GM23338 (cell line): ENCODE data around the gene GBE1. TPM values are rescaled to one million over a fixed set of nuclear protein-coding genes. Genes with fewer than 3 reads are reported as not detected.

Experiments used
- ATAC-seq: fragments of 200-7000 bp; cut with Tn5 transposase; 3 replicates; pipeline ENCODE4 v1.9.1; 2020
- DNase-seq: peaks from one replicate; pipeline ENCODE4 v3.0.0-alpha.2; 2015; ENCODE audit warnings: low spot score
- H2AFZ ChIP-seq: fragments of 200-600 bp; sonication (generic); 2 replicates; pipeline ENCODE4 v1.8.0; 2016; ENCODE audit warnings: antibody characterized with exemption, mild to moderate bottlenecking, moderate library complexity
- H3F3A ChIP-seq: fragments of 200-600 bp; sonication (generic); replicated peaks from 2 replicates; pipeline ENCODE4 v1.8.0; 2017; ENCODE audit warnings: antibody characterized with exemption, mixed run types, low read depth
- H3K27ac ChIP-seq: fragments of 200-600 bp; sonication (generic); 2 replicates; pipeline ENCODE4 v1.6.1; 2016; ENCODE audit warnings: low read depth
- H3K27me3 ChIP-seq: fragments of 200-600 bp; sonication (generic); 2 replicates; pipeline ENCODE4 v1.8.0; 2016; ENCODE audit warnings: mild to moderate bottlenecking, mixed run types, moderate library complexity; ENCODE audit not compliant: insufficient read depth
- H3K36me3 ChIP-seq: fragments of 200-600 bp; sonication (generic); 2 replicates; pipeline ENCODE4 v1.8.0; 2016; ENCODE audit warnings: mild to moderate bottlenecking; ENCODE audit not compliant: insufficient read depth
- H3K4me1 ChIP-seq: fragments of 200-600 bp; sonication (generic); 2 replicates; pipeline ENCODE4 v1.8.0; 2016; ENCODE audit warnings: mild to moderate bottlenecking, moderate library complexity; ENCODE audit not compliant: insufficient read depth
- H3K4me2 ChIP-seq: fragments of 200-600 bp; sonication (generic); 2 replicates; pipeline ENCODE4 v1.7.1; 2017; ENCODE audit warnings: mixed run types
- H3K4me3 ChIP-seq: fragments of 200-600 bp; sonication (generic); 2 replicates; pipeline ENCODE4 v1.6.1; 2016; ENCODE audit warnings: mixed run types
- H3K79me2 ChIP-seq: fragments of 200-600 bp; sonication (generic); replicated peaks from 2 replicates; pipeline ENCODE4 v1.8.0; 2017; ENCODE audit warnings: mild to moderate bottlenecking; ENCODE audit not compliant: insufficient read depth
- H3K9me2 ChIP-seq: fragments of 200-600 bp; sonication (generic); 2 replicates; pipeline ENCODE4 v1.8.0; 2017; ENCODE audit not compliant: insufficient read depth
- H4K20me1 ChIP-seq: fragments of 200-600 bp; sonication (generic); replicated peaks from 2 replicates; pipeline ENCODE4 v1.8.0; 2017; ENCODE audit warnings: mild to moderate bottlenecking; ENCODE audit not compliant: insufficient read depth
- H3K27ac Mint-ChIP-seq: 2 replicates; pipeline ENCODE4 v1.8.0; 2020; ENCODE audit warnings: inconsistent platforms, mild to moderate bottlenecking, moderate library complexity, mixed read lengths
- H3K27me3 Mint-ChIP-seq: 3 replicates; pipeline ENCODE4 v1.8.0; 2022; ENCODE audit warnings: low read depth, mild to moderate bottlenecking, moderate library complexity, mixed read lengths, inconsistent platforms; ENCODE audit not compliant: insufficient read depth, poor library complexity
- H3K36me3 Mint-ChIP-seq: 3 replicates; pipeline ENCODE4 v1.8.0; 2021; ENCODE audit warnings: low read depth, mild to moderate bottlenecking, inconsistent platforms, moderate library complexity, mixed read lengths
- H3K4me1 Mint-ChIP-seq: 3 replicates; pipeline ENCODE4 v1.8.0; 2020; ENCODE audit warnings: mild to moderate bottlenecking, inconsistent platforms, mixed read lengths
- H3K4me3 Mint-ChIP-seq: 3 replicates; pipeline ENCODE4 v1.8.0; 2021; ENCODE audit warnings: moderate library complexity, mild to moderate bottlenecking, inconsistent platforms, mixed read lengths
- H3K9me3 Mint-ChIP-seq: 3 replicates; pipeline ENCODE4 v1.8.0; 2020; ENCODE audit warnings: moderate library complexity, mild to moderate bottlenecking, inconsistent platforms, mixed read lengths
- CREB1 ChIP-seq: fragments of 250-450 bp; sonication (Bioruptor Pico); IDR thresholded peaks from 2 replicates; pipeline ENCODE4 v1.5.0; 2020; ENCODE audit warnings: low read depth, mild to moderate bottlenecking, moderate library complexity
- CTCF ChIP-seq, 2 experiments: fragments of 200-600 bp in 1 of 2; sonication (generic) in 1 of 2; conservative IDR thresholded peaks; 2 replicates each; pipeline versions ENCODE4 v1.5.1 to v1.6.1; 2016 to 2017; ENCODE audit warnings: antibody characterized with exemption in 2 of 2, low read depth in 2 of 2, mild to moderate bottlenecking in 2 of 2, moderate library complexity in 1 of 2
- EZH2 ChIP-seq: fragments of 200-600 bp; sonication (generic); IDR thresholded peaks from one replicate; pipeline ENCODE4 v1.8.0; 2017; ENCODE audit warnings: antibody characterized with exemption, mild to moderate bottlenecking, low read depth; ENCODE audit not compliant: unreplicated experiment
- EZH2phosphoT487 ChIP-seq: fragments of 200-600 bp; sonication (generic); IDR thresholded peaks from one replicate; pipeline ENCODE4 v1.8.1; 2018; ENCODE audit warnings: antibody characterized with exemption; ENCODE audit not compliant: unreplicated experiment
- JUNB ChIP-seq: IDR thresholded peaks from one replicate; pipeline ENCODE4 v1.6.1; 2016; ENCODE audit warnings: antibody characterized with exemption; ENCODE audit not compliant: unreplicated experiment
- NANOG ChIP-seq: IDR thresholded peaks from 2 replicates; pipeline ENCODE4 v1.6.1; 2016; ENCODE audit warnings: antibody characterized with exemption, borderline replicate concordance
- REST ChIP-seq: IDR thresholded peaks from one replicate; pipeline ENCODE4 v1.6.1; 2018; ENCODE audit warnings: antibody characterized with exemption; ENCODE audit not compliant: unreplicated experiment
- STAT1 ChIP-seq: IDR thresholded peaks from one replicate; pipeline ENCODE4 v1.6.1; 2016; ENCODE audit warnings: antibody characterized with exemption; ENCODE audit not compliant: unreplicated experiment
- ZNF114 ChIP-seq: fragments of 250-450 bp; sonication (Bioruptor Pico); IDR thresholded peaks from 2 replicates; pipeline ENCODE4 v1.5.0; 2020; ENCODE audit warnings: mild to moderate bottlenecking, moderate library complexity
- ZNF331 ChIP-seq: fragments of 250-450 bp; sonication (Bioruptor Pico); IDR thresholded peaks from 2 replicates; pipeline ENCODE4 v1.5.0; 2020; ENCODE audit warnings: low read depth, mild to moderate bottlenecking, moderate library complexity
- ZNF462 ChIP-seq: fragments of 250-450 bp; sonication (Bioruptor Pico); IDR thresholded peaks from 2 replicates; pipeline ENCODE4 v1.5.0; 2020; ENCODE audit warnings: mild to moderate bottlenecking, moderate library complexity
- polyA plus RNA-seq: library from polyadenylated mRNA; unstranded; fragments of >200 nt; fragmentation: Nextera tagmentation; extraction: Ambion mirVana; gene quantifications from 2 replicates; pipeline ENCODE4 v1.2.1, GENCODE V29; 2016
- total RNA-seq: library from RNA; depleted of rRNA; stranded (reverse); fragments of >200 nt; shearing (Covaris generic); gene quantifications from 2 replicates; pipeline ENCODE4 v1.2.3, GENCODE V29; 2014
- TF ChIP-seq, protein P1 (sequence below): IDR thresholded peaks from 2 replicates; pipeline ENCODE4 v1.6.1; 2016; ENCODE audit warnings: antibody characterized with exemption

Gene GBE1
- total and polyA plus RNA-seq, 2 experiments from 2014 or later: 6.4 to 12.2 TPM

GRCh38 chr3:81788610-81789009 lies 27.2 kb upstream of the GBE1 start:
- TF ChIP-seq STAT1: no peak
- TF ChIP-seq CREB1 (CRISPR knock-in tag): no peak
- TF ChIP-seq EZH2phosphoT487: no peak
- no peak for TF ChIP-seq ZNF331 (CRISPR knock-in tag)
- TF ChIP-seq NANOG: no peak
- TF ChIP-seq ZNF114 (CRISPR knock-in tag): no peak
- no peak for TF ChIP-seq JUNB
- TF ChIP-seq EZH2: no peak
- no peak for TF ChIP-seq CTCF (conservative IDR thresholded peaks at IDR 0.05; ENCODE audit: low read depth in 2 of 2)
- no peak for TF ChIP-seq REST
- TF ChIP-seq ZNF462 (CRISPR knock-in tag): no peak
- TF ChIP-seq, protein P1, sequence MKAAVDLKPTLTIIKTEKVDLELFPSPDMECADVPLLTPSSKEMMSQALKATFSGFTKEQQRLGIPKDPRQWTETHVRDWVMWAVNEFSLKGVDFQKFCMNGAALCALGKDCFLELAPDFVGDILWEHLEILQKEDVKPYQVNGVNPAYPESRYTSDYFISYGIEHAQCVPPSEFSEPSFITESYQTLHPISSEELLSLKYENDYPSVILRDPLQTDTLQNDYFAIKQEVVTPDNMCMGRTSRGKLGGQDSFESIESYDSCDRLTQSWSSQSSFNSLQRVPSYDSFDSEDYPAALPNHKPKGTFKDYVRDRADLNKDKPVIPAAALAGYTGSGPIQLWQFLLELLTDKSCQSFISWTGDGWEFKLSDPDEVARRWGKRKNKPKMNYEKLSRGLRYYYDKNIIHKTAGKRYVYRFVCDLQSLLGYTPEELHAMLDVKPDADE: no peak
- H3K4me3 Mint-ChIP-seq: no peak overlapping the region
- no peak overlapping the region for H3K27ac Mint-ChIP-seq
- no peaks in the 10 kb centered on the region for H3K27me3 Mint-ChIP-seq
- H3K27me3 ChIP-seq: no peaks in the 10 kb centered on the region
- DNase-seq (no peak), ATAC-seq (no peak)
- no peak overlapping the region for H3K27ac ChIP-seq
- H3F3A ChIP-seq: no peaks in the 10 kb centered on the region
- no peaks in the 10 kb centered on the region for H4K20me1 ChIP-seq
- H3K79me2 ChIP-seq: no peaks in the 10 kb centered on the region
- no peaks in the 10 kb centered on the region for H3K36me3 ChIP-seq
- H3K9me3 Mint-ChIP-seq: peaks cover 2% of the 10 kb centered on the region; the same call in 2 of the 3 replicates
- H3K4me3 ChIP-seq: no peak overlapping the region
- peaks cover 9% of the 10 kb centered on the region; the same call in 2 of the 3 replicates for H3K4me1 Mint-ChIP-seq
- no peaks in the 10 kb centered on the region for H3K9me2 ChIP-seq
- H3K4me2 ChIP-seq: no peak overlapping the region
- no peaks in the 10 kb centered on the region for H3K36me3 Mint-ChIP-seq
- no peak overlapping the region for H2AFZ ChIP-seq
- peaks cover 15% of the 10 kb centered on the region for H3K4me1 ChIP-seq
